Stimulated activated CD4-positive, alpha-beta T cell treated with anti-CD3 and anti-CD28 coated beads, Interleukin-4, amount 100 ng/mL, for 1 hour (primary cell): ENCODE results near the gene SPG21.
A peak's percentile ranks its signal among the peaks of the same experiment; 100 is the strongest.
"Not testable (repeated sequence)": the region's sequence is repeated elsewhere in the genome, so short reads cannot be mapped to it uniquely, and the experiment has no call there.

Source experiments
- DNase-seq: peaks from one replicate; pipeline ENCODE4 v3.0.0-alpha.2; 2020

SPG21 gene, protein sequence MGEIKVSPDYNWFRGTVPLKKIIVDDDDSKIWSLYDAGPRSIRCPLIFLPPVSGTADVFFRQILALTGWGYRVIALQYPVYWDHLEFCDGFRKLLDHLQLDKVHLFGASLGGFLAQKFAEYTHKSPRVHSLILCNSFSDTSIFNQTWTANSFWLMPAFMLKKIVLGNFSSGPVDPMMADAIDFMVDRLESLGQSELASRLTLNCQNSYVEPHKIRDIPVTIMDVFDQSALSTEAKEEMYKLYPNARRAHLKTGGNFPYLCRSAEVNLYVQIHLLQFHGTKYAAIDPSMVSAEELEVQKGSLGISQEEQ

DNA sequence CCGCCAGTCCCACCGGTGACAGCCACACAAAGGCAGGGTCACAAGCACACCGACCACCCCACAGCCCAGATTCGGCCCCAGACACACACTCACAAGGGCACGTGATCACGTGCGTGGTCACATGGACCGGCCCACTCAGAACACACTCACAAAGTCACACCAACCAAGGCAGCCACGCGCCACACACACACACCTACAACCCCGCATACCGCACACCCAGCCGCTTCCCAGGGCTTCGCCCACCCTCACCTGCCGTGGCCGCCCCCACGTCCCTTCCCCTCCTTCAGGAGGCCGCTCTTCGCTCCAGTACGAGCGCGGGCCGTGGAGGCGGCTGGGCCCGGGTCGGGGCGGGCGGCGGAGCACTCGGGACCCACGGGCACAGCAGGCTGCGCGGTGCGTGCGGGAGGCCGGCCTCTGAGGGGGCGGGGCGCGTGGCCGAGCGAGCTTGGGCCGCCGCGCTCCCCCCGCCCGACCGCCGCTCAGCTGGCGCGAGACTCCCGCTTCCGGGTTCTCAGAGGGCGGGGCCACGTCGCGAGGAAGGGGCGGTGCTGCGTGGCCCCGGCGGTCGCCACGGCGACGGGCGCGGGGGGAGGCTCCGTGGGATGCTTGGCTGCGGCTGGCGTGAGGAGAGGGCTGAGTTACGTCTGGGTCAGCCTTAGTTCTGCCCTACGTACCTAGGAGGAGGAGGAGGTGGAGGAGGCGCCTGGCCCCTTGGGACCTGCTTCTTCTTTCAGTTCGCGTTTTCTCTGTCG is at the start of gene SPG21:
TSS of gene SPG21 (minus strand) at position 499 of the 752 bp plus-strand sequence. CDS start 6,345 bp downstream, outside the sequence.
- peak; percentile 90 for DNase-seq

DNA sequence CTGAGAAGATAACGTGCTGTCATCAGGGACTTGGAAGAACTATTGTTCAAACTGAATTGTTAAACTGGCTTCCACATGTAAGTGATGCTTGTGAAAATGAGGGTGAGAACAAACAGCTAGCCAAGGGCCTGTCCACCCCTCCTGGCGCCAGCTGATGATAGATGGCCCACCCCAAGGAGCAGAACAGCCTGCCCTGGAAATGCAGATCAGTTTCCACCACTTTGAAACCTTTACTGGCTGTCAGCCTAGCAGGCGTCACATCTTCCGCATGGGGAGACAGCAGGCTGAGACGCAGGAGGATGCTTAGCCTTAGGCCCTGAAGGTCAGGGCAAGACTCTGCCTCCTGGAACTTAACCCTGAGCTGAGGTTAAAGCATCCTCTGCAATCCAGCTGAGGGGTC is 49.1 kb upstream of the SPG21 start:
- no peak for DNase-seq

DNA sequence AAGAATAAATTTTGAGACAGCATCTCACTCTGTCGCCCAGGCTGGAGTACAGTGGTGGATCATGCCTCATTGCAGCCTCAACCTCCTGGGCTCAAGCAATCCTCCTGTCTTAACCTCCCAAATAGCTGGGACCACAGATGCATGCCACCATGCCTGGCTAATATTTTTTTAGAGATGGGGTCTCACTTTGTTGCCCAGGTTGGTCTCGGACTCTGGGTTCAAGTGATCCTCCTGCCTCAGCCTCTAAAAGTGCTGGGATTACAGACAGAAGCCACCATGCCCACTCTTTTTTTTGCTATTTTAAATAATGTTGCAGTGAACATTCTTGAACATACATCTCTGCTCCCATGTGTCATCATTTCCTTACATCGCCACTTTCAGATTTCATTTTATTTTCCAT is 48.7 kb upstream of the SPG21 start:
- no peak for DNase-seq

DNA sequence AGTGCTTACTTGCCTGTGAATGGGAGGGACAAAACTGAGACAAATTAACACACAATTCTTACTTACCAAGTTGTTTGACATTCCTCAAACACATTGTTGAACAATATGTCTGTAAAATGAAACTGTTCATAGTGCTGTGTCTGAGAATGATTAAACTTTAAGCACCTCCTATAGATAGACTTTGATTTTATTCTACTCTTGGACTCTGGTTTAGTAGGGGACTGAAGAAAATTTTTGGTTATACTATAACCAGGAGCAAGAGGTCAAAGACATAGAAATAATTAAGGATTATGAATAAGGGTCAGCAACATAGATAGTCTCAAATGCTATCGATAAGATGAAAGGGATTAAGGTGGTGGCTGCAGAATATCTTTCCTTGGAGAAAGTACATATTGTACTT is 47.6 kb upstream of the SPG21 start:
- no peak for DNase-seq

DNA sequence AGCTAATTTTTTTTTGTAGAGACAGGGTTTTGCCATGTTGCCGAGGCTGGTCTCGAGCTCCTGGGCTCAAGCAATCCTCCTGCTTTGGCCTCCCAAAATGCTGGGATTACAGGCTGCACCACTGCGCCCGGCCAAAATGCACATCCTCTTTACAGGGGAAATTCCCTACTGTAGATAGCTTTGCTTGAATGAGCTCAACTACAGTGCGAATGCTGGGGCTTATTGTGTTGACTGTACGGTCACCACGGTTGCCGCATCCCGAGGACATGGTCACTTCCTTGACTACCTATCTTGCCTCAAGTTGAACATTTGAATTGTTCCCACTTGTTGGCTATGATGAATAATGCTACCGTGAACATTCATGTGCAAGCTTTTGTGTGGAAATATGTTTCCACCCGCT is 45.0 kb upstream of the SPG21 start:
- DNase-seq: no peak

DNA sequence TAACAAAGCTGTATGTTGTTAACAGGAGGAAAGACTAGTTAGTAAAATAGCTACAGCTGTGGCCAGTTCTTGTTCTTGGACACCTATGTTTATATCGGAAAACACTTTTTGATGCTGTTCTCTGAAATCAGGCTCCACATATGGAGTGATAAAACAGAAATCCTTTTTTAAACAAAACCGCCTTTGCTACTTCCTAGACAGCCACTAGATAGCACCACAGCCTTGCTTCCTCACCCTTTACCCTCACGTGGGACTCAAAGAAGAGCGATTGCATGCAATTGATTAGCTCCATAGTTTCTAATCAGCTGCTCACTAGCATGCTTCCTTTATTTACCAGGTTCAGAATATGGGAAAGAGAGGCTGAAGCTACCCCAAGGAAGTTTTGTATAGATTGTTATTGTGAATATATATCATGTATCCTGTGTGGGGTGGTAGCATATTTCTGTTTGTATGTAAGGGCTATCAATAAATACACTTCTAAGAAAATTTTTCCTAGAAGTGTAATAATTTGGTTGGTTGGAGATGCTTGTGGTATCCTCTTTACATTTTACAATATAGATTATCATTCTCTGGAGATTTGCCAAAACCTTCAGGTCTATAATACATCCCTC is 44.0 kb upstream of the SPG21 start:
- no peak for DNase-seq

DNA sequence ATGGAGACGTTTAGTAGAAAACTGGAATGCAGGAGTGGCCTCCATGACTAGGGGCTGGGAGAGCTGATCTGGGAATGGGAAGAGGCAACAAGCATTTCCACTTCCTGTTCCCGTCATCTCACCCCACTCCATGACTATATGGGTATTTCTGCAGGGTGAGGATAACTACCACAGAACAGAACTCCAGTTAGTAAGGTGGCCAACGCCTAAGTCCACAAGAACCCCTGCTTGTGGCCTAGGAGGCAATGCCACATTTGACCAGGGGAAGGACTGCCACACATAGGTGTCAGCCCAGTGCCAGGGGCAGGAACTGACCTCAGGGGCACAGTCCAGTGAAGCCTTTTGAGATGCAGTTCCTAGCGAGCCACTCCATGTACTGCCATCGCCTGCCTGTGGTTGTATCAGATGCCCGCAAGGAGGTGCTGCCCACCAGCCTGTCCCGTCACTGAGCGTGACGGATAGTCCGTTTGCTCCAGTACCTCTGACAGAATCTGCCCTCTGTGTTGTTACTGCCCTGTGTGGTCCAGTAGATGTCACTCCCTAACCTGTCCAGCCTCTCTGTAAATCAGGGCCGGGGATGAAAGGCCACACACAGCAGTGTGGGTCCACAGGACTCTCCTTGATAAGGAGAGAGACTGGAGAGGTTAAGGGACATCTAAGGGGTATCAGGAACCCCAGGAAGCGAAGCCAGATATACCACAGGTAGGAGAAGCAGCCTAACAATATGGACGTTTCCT is 43.3 kb upstream of the SPG21 start:
- peak; percentile 34 for DNase-seq

DNA sequence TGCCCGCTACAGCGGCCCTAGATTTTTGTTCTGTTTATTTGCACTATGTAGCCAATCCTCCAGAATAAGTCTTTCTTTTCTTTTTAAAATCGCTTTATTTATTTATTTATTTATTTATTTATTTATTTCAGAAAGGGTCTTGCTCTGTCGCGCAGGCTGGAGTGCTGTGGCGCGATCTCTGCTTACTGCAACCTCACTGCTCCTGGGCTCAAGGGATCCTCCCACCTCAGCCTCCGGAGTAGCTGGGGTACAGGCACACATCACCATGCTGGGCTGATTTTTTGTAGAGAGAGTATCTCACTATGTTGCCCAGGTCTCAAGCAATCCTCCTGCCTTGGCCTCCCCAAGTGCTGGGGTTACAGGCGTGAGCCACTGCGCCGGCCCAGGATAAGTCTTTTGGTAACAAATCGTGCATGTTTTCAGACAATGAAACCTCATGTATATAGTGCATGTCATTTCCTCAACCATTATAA is 40.1 kb upstream of the SPG21 start:
- DNase-seq: no peak

DNA sequence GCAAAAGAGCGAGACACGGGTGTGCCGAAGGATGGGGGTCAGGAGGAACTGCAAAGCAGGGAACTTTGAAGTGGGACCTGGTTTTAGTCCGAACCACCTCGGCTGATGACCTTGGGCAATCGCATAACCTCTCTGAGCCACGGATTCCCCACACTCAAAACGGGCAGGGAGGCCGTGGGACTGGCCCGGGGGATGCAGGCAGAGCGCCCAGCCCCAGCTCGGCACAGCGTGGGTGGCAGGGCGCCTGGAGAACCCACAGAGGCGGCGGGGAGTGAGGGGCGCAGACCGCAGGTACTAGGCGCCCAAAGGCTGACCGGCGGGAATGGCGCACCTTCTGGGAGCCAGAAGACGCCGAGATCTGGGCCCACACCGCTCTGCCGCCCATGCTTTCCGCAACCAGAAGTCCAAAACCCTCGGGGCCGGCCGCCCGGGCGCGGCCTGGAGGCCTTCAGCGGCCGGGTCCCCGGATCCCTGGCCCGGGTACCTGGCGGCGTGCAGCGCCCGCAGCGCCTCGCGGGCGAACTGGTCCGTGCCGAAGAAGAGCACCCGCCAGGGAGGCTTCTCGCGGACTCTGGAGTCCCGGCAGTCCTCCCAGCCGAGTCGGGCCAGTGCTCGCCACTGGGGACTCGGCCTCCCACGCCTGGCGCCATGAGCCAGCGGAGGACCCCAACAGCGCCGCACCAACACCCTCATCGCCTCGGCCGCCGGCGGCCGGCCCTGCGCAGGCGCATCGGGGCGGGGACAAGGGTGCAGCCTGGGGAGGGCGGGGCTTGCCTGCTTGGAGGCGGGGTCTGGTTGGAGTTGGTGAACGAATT is 39.4 kb upstream of the SPG21 start, which contains the start of gene MTFMT:
TSS of gene MTFMT (minus strand) at position 719 of the 815 bp plus-strand sequence. CDS start at position 693, 26 bp downstream.
- DNase-seq: peak; percentile 97

DNA sequence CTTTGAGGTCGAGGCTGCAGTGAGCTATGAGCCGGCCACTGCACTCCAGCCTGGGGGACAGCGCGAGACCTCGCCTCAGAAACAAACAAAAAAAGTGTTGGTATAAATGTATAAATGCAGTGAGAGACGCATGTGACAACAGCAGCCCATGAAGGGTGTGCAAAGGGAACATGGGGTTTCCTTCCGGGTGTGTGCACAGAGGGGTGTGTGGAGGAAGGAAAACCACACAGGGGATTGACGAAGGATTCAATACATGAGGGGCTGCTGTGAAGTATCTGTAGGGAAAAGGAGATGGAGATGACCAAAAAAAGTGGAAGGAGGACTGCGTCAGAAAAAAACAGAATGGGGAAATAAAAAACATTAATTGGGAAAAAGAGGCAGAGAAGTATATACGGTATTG is 38.6 kb upstream of the SPG21 start:
- no peak for DNase-seq

DNA sequence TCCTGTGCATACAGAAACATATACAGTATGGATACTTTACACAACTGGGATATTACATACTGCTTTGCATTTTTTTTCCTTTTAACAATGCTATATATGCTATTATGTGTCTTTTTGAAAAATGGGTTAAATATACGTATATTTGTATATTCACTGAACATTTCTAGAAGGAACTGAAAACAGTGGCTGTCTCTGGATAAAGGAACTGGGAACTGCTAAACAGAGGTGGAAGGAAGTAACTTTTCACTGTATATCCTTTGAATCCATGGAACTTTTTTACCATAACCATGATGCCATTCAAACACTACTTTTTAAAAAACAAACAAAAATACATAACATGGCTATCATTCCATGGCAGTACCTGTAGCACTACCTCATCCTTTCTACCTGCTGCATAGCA is 37.9 kb upstream of the SPG21 start:
- DNase-seq: no peak

DNA sequence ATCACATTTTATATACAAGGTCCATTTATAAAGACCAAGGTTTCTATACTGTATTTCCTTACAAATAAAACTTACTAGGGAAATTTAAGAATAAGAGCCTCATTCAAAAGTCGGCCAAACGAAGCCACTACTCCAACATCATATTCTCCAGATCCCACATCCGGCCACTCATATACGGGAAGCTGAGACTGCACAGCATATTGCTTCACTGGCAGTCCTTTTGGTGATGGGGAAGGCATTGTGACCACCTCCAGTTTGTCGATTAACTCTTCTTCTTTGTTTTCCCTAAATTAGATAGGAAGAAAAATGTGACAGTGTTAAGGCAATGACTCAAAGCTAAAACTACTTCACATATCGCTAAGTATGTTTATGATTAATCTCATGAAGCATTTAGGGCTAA is 37.0 kb upstream of the SPG21 start:
- no peak for DNase-seq

DNA sequence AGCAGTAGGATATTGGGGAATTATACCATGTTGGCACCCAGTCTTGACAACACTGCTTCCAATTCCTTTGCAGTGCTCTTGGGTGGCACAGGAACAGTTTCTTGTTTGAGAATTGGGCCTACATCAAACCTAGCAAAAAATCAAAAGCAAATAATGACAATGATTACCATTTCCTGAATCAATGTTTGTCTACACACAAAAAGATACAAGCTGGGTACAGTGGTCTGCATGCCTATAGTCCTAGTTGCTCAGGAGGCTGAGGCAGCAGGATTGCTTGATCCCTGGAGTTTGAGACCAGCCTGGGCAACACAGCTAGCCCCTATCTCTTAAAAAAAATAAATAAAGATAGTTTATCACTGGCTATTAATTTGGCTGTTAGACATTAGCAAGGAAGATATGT is 31.8 kb upstream of the SPG21 start:
- DNase-seq: no peak

DNA sequence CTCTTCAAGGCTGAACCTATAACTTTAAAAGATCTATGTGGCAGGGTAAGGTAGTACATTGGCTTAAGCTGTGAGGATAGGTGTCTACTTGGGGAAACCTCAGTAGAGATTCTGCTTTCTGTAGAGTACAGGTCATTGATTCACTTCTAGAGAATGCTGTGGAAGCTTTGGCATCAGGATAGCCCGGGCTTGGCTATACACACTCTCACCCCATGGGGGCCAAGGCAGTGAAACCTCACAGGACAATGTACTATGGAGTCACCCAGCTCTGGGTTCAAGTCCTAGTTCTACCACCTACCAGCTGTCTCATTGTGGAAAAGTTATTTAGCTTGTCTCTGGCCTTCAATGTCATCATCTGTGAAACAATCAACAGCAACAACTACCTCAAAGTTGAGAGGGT is 30.7 kb upstream of the SPG21 start:
- no peak for DNase-seq

DNA sequence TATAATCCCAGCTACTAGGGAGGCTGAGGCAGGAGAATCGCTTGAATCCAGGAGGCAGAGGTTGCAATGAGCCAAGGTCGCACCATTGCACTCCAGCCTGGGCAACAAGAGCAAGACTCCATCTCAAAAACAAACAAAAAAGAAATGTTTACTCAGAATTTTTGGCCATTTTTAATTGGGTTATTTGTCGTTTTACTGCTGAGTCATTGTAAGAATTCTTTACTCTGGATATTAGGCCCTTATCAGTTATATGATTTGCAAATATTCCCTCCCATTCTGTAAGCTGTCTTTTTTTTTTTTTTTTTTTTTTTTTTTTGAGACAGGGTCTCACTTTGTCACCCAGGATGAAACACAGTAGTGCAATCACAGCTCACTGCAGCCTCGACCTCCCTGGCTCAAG is 21.5 kb upstream of the SPG21 start:
- DNase-seq: not testable (repeated sequence)

DNA sequence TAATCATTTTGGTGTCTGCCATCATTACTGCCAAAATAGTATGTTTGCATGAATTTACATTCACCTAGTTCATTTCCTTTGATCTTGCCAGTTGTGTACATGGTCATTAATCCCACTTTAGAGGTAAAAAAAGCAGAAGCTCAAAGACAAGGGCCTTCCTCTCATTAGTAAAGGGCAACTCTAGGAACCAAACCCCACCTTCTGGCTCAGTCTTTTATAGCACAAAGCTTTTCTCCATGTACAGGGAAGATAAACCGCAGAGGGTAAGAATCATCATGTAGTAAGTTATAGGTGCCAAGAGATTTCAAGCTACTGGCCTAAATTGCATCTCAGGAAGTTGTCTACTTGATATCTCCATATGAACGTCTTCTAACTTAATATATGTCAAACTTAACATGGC is 19.3 kb upstream of the SPG21 start:
- DNase-seq: no peak

DNA sequence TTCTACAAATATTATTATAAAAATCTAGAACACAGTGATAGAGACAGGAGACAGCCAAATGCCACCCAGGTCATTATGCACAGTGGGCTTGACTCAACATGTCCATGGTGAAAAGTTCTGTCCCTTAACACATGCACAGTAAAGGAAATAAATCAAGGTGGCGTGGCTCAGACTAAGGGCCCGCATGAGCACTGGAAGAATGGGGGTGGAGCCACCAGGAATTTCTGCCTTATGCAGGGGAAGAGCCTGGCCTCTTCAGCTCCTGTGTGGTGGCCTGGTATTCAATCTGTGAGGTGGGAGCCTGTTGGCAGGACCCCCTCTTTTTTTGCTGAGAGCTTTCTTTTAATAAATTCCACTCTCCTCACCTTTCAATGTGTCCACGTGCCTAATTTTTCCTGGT is 17.2 kb upstream of the SPG21 start:
- DNase-seq: no peak

DNA sequence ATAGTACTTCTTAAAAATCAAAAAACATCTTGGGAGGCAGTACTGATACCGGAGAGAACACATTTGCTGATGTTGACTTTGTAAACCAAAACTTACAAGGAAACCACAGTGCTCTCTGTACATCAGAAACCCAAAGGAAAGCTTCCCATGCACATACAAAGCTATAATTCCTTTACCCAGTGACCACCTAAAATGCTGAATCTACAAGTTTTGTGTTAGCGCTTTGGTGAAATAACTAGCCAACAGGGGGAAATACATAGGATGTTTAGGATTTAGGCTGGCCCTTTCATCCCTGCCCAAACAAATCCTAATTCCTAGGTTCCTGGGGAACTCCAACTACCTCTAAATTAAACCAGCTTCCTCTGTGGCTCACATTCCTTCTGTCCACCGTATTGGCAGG is 15.3 kb upstream of the SPG21 start:
- DNase-seq: no peak

DNA sequence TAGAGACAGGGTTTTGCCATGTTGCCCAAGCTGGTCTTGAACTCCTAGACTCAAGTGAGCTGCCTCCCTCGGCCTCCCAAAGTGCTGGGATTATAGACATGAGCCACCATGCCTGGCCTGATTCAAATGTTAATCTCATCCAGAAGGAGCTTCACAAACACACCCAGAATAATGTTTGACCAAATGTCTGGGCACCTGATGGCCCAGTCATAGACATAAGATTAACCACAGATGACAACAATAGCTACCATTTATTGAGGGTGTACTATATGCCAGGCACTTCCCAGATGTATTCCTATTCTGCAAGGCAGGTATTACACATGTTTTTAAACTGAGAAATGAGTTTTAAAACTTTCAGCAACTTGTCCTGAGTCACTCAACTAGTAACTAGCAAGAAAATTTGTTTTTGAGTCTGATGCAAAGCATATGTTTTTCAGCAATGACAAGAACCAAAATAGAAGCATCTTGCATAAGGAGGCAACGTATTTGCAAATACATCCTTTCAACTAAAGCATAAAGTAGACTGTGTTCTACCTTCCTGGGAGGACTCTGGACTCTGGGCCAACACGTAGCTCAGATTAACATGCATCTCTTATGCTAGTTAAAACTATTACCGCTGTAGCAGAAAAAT is 8.1 kb upstream of the SPG21 start:
- no peak for DNase-seq

DNA sequence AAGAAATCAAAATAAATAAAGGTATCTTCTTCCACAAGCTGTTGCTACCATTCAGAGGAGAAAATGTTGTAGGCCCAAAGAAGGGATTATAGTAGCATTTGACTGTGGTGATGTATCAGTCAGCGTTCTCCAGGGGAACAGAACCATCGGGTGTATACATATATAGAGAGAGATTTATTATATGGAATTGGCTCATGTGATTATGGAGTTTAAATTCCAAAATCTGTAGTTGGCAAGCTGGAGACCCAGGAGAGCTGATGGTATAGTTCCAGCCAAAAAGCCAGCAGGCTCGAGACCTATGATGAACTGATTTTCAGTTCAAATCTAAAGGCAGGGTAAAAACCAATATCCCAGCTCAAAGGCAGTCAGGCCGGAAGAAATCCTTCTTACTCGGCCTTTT is 7.4 kb upstream of the SPG21 start:
- no peak for DNase-seq

DNA sequence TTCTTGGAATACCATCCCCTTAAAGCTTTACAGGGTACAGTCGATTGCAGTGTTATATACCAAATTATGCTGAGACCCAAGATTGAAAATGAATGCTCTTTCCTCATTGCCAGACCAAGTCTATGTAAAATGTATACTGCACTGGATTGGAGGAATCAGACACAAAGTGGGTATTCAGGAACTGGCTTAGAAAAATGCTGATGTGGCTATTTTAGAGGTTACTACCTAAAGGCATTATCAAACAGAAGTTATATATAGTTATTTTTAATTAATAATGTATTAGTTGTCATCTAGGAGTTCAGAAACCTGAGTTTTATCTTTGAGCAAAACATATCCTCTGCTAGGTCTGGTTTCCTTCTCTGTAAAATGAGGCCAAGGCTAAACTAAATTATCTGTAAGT is 3.6 kb upstream of the SPG21 start:
- no peak for DNase-seq
